HG02970 (cell line): Measurements from ENCODE around the gene UNC45A.
"Not testable (repeated sequence)": the region's sequence is repeated elsewhere in the genome, so short reads cannot be mapped to it uniquely, and the experiment has no call there.

Experiments used
- ATAC-seq: cut with Tn5 transposase; IDR thresholded peaks from one replicate; pipeline ENCODE4 v1.9.1; 2021; ENCODE audit warnings: mild to moderate bottlenecking, moderate library complexity, moderate number of reproducible peaks; ENCODE audit not compliant: unreplicated experiment, low FRiP score

The UNC45A gene

GRCh38 chr15:90934949-90935751 is at the start of gene UNC45A:
TSS of gene UNC45A (plus strand) at chr15:90935285. CDS start at chr15:90935325, 40 bp downstream.
- ATAC-seq: peak; percentile 67

DNA sequence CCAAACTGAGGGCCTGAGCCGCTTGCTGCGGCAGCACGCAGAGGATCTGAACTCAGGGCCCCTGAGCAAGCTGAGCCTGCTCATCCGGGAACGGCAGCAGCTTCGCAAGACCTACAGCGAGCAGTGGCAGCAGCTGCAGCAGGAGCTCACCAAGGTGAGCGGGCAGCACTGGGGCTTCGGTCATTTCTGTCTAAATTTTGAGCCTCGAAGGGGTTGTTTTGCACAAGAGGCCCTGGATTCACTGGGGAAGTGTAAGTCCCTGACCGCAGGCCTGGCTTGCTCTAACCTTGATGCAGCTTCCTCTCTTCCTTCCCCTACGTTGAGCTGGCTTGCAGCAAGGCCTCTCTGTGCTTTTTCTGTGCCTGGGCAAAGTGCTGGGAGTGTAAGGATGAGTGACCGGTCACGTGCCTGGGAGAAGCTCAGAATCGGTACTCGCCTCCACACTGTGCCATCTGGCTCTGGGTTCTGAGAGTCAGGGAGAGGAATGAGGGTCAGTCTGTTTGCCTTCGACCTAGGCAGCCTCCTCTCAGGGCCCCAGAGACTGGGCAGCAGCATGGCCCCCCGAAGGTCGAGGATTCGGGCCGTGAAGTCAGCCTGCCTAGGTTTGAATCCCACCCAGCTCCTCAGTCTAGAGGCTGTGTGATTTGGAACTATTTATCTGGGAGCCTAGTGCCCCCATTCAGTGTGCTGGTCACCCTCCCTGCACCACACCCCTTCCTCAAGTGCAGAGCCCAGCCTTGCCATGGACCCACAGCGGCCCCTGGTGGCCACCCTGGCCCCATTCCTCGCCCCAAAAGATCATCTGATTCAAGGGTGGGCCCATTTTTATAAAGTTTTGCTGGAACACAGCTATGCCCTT is 49.4 kb upstream of the UNC45A start:
- ATAC-seq: peak; percentile 41

GRCh38 chr15:90886291-90886614 is 48.8 kb upstream of the UNC45A start:
- ATAC-seq: no peak

DNA sequence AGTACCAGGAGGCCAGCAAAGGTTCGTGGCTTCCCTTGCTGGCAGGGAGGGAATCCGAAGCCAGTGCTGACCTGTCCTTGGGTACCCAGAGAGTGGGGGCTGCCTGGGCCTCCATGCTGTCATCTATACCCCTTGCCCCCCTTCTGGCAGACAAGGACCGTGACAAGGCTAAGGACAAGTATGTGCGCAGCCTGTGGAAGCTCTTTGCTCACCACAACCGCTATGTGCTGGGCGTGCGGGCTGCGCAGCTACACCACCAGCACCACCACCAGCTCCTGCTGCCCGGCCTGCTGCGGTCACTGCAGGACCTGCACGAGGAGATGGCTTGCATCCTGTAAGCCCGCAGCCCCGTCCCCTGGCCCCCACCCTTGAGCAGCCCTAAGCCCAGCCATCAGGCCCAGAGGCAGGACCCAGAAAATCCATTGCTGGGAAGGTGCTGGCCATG is 48.0 kb upstream of the UNC45A start:
- ATAC-seq: no peak

GRCh38 chr15:90889313-90889730 is 45.8 kb upstream of the UNC45A start:
- ATAC-seq: no peak

- ATAC-seq: no peak
Observed at GRCh38 chr15:90889736-90890456, 45.2 kb upstream of the UNC45A start.

GRCh38 chr15:90890839-90891238 is 44.2 kb upstream of the UNC45A start:
- no peak for ATAC-seq

DNA sequence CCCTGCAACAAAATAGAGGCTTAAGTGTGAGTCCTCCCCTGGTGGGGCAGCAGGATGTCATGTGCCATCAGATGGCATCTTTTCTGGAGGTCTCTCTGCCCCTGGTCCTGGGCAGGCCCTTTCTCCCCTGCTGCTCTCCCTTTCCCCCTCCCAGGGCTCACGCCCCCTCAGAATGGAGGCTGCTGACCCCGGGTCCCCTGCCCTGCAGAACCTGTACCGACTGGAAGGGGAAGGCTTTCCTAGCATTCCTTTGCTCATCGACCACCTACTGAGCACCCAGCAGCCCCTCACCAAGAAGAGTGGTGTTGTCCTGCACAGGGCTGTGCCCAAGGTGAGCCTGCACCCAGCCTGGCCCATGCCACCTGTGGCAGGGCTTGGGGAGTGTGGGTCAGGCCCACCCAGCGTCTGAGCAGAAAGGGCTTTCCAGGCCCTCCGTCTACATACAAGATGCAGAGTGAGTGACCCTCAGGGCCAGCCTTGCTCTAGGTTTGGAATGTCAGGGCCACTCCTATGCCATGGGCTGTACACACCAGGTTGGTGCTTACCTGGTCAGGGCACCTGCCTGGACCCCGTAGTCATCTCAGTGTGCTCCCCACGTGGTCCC is 43.6 kb upstream of the UNC45A start:
- ATAC-seq: no peak

DNA sequence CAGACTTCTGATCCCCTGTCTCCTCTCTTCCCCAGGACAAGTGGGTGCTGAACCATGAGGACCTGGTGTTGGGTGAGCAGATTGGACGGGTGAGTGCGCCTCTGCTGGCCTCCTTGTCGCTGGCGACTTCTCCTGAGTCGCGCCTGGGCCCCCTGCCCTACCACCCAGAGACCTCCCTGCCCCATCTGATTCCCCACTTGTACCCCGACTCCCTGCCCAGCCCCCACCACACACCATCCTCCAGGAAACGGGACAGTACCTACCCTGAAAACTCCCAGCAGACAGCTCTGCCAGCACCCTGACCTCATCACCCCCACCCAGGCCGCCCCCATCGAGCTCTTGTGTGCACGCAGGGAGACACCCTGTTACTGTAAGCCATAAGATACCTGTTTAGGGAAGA is 43.1 kb upstream of the UNC45A start:
- ATAC-seq: no peak

DNA sequence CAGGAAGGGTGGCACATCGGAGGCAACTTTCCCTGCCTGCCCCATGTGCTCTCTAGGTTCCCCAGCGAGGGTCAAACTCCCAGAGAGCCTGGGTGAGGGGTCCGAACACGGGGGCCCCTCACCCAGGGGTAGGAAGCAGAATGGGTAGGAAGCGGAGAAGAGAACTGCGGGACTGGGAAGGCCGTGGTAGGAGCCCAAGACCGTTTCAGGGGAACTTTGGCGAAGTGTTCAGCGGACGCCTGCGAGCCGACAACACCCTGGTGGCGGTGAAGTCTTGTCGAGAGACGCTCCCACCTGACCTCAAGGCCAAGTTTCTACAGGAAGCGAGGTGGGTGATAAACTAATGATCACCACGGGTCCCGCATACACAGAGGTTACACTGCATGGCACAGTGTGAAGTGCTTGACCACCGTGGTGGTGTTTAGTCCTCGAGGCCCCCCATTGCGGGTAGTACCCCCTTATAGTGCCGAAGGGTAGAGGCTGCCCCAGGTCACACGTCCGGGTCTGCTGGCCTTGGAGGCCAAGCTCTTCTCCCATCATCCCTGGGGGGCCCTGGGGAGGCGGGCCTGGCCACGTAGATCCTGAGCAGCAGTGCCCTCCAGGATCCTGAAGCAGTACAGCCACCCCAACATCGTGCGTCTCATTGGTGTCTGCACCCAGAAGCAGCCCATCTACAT is 42.4 kb upstream of the UNC45A start:
- no peak for ATAC-seq

DNA sequence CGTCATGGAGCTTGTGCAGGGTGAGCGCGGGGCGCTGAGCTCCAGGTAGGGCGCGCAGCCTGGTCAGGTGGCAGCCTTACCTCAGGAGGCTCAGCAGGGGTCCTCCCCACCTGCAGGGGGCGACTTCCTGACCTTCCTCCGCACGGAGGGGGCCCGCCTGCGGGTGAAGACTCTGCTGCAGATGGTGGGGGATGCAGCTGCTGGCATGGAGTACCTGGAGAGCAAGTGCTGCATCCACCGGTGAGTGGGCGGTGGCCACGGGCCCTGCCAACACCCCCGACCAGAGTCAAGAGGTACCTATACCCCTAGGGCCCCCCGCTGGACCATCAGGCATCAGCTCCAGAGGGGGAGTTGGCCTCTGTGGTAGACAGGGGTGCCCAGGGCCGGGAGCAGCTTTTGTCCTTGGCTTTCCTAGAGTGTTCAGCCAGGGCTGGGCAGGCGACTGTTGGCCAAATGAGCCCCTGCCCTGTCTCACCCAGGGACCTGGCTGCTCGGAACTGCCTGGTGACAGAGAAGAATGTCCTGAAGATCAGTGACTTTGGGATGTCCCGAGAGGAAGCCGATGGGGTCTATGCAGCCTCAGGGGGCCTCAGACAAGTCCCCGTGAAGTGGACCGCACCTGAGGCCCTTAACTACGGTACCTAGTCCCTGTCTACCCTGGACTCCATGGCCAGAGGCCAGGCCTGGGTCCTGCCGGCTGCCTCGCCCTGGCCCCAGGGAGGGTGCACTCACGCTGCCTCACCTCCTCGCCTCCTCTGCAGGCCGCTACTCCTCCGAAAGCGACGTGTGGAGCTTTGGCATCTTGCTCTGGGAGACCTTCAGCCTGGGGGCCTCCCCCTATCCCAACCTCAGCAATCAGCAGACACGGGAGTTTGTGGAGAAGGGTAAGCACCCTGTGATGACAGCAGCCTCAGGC is 41.7 kb upstream of the UNC45A start:
- ATAC-seq: no peak

GRCh38 chr15:90895571-90896117 is 39.4 kb upstream of the UNC45A start:
- no peak for ATAC-seq

GRCh38 chr15:90897131-90897655 is 37.9 kb upstream of the UNC45A start:
- not testable (repeated sequence) for ATAC-seq

DNA sequence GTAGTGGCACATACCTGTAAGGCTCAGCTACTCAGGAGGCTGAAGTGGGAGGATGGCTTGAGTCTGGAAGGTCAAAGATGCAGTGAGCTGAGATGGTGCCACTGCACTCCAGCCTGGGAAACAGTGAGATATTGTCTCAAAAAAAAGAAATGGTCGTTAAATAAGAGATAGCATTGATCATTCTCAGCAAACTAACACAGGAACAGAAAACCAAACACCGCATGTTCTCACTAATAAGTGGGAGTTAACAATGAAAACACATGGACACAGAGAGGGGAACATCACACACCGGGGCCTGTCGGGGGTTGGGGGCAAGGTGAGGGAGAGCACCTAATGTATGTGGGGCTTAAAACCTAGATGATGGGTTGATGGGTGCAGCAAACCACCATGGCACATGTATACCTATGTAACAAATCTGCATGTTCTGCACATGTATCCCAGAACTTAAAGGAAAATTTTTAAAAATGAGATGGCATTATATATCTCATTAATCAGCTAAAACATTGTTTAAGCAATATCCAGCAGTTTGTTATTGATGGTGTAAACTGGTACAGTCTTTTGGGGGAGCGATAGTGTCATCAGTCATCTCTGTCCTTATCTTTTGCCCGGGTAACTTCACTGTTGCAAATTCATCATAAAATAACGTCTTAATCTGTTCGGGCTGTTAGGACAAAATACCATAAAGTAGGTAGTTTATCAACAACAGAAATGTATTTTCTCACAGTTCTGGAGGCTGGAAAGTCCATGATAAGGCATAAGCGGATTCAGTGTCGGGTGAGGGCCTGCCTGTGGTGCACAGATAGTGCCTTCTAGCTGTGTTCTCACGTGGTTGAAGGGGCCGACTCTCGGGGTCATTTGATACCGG is 33.7 kb upstream of the UNC45A start:
- no peak for ATAC-seq

DNA sequence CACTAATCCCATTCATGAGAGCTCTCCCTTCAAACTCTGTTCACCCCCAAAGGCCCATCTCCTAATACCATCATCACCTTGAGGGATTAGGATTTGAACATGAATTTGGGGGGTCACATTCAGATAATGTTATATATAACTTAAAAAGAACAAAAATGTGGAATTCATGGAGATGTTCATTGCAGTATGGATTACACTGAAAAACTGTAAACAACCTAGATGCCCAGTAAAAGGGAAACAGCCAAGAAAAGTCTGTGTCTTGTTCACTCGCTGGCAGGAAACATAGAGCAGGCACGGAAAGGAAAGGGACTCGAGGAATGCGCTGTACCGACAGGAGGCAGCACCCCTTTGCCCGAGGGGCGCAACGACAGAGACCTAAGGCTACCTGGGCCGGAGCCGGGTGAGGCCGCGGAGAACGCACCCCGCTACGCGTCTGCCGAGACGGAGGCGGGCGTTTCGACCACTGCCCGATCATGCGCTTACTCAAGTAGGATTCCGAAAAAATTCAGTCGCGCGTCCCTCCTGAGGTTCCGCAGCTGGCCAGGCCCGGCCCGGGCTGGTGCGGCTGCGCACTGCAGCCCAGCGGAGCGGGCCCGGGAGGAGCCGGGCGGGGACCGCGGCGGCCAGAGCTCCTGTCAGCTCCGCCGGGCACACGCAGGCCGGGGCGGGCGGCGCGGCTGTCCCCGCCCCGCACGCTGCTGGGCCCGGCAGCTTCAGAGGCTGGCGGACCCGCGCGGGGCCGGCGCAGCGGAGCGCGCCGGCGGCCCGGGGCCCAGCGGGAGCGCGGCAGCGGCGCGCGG is 32.8 kb upstream of the UNC45A start:
- ATAC-seq: peak; percentile 76

DNA sequence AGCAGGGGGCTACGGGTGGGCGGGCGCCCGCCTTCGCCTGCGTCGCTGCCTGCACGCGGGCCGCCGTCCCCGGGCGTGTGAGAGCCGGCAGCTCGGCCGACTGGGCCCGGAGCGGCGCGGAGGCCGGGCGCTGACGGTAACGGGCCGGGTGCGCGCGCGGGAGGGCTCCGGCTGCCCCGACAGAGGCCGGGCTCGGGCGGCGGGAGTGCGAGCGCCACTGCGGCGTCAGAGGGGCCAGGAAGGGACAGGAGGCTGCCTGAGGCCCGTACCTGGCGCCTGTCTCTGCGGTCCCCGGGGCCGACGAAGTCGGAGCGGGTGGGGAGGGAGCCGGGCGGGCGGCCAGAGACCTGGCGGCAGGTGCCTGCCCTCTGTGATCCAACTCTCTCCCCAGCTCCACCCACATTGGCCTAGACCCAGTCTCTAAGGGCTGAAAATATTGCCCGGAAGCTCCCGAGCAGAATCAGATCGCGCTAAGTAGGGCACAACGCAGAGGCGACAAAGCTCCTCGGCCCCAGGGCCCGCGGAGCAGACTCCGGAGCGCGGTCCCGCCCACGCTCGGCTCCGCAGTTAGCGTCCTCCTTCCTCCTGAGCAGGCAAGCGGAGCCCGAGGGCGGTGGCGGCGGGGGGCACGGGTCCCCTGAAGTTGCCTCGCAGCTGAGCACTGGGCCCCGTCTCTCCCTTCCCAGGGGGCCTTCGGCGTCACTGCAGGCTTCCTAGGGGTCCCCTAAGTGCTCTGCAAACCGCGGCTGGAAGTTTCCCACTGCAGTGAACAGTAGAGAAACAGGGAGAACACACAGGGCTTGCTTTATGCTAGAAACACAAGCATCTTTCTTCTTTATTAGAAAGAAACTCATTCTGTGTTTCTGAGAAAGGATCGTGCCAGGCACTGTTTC is 32.0 kb upstream of the UNC45A start, which contains the start of gene MAN2A2:
TSS of gene MAN2A2 (plus strand) at position 463 of the 893 bp plus-strand sequence. CDS start 906 bp downstream, outside the sequence.
- peak; percentile 40 for ATAC-seq
